K562 (cell line): ENCODE results near the gene SSBP2. TPM values are rescaled to one million over a fixed set of nuclear protein-coding genes. Genes with fewer than 3 reads are reported as not detected.

Source experiments
- ATAC-seq: fragments of 200-7000 bp; cut with Tn5 transposase; 3 replicates; pipeline ENCODE4 v1.9.1; 2020; ENCODE audit warnings: moderate library complexity
- BruUV-seq: library from RNA; stranded (reverse); fragments of 400-500 nt; replicated peaks from 2 replicates; lab custom pipeline; 2021; lab: Mats Ljungman, UMichigan
- CTCF ChIA-PET: fragments of 300-600 bp; formaldehyde crosslinking; extraction: SDS; loops from one replicate; lab custom pipeline; 2021; ENCODE audit warnings: low intra/inter-chr PET ratio; lab: Yijun Ruan, JAX
- POLR2A ChIA-PET: fragments of 300-600, 350-650 bp; sonication (Branson Sonifier 250); formaldehyde crosslinking; extraction: SDS; loops from one replicate; lab custom pipeline; 2021; ENCODE audit warnings: antibody characterized with exemption, inconsistent platforms; lab: Yijun Ruan, JAX
- DNase-seq, 4 experiments: peaks; one replicate each; pipeline versions ENCODE4 v3.0.0 to v3.0.0-alpha.2; 2011 to 2018; ENCODE audit warnings: low spot score in 3 of 4, mixed read lengths in 3 of 4; ENCODE audit errors: extremely low read depth in 1 of 4
- FAIRE-seq: peaks from 2 replicates; lab custom pipeline; 2011; peaks lifted over from hg19 to GRCh38; lab: Jason Lieb, UNC
- H2AFZ ChIP-seq: 2 replicates; pipeline ENCODE4 v1.6.0; 2011; ENCODE audit warnings: low read depth, low read length, control low read depth, inconsistent platforms
- H3K27ac ChIP-seq: fragments of 200-600 bp; 3 replicates; pipeline ENCODE4 v1.8.0; 2011; ENCODE audit warnings: low read depth, mild to moderate bottlenecking, control low read depth, inconsistent platforms, low read length, moderate library complexity, mixed read lengths; ENCODE audit errors: extremely low read depth
- H3K27me3 ChIP-seq, 2 experiments: fragments of 300-600 bp in 1 of 2; 2 replicates in 1 of 2; 3 replicates in 1 of 2; pipeline versions ENCODE4 v1.6.0 to v1.8.0; 2011; ENCODE audit warnings: inconsistent platforms in 2 of 2, low read length in 2 of 2, mild to moderate bottlenecking in 1 of 2, mixed read lengths in 1 of 2, moderate library complexity in 1 of 2; ENCODE audit not compliant: control insufficient read depth in 2 of 2, insufficient read depth in 2 of 2
- H3K36me3 ChIP-seq: fragments of 300-600 bp; 3 replicates; pipeline ENCODE4 v1.8.0; 2011; ENCODE audit warnings: mild to moderate bottlenecking, low read length, inconsistent platforms; ENCODE audit not compliant: control insufficient read depth, insufficient read depth
- H3K4me1 ChIP-seq, 2 experiments: fragments of 200-600 bp in 1 of 2; replicated peaks in 1 of 2; 2 replicates in 1 of 2; 3 replicates in 1 of 2; pipeline versions ENCODE4 v1.5.1 to v1.8.0; 2011; ENCODE audit warnings: inconsistent platforms in 2 of 2, low read length in 2 of 2, mild to moderate bottlenecking in 1 of 2, mixed read lengths in 1 of 2, moderate library complexity in 1 of 2; ENCODE audit not compliant: control insufficient read depth in 2 of 2, insufficient read depth in 2 of 2
- H3K4me2 ChIP-seq: 2 replicates; pipeline ENCODE4 v1.6.1; 2011; ENCODE audit warnings: low read length, control low read depth, inconsistent platforms, mixed read lengths; ENCODE audit not compliant: insufficient read depth
- H3K4me3 ChIP-seq: fragments of 200-600 bp; sonication (generic), shearing (Covaris generic); 2 replicates; pipeline ENCODE4 v1.5.1; 2016; ENCODE audit warnings: control low read depth, inconsistent platforms
- H3K79me2 ChIP-seq: fragments of 200-600 bp; 3 replicates; pipeline ENCODE4 v1.8.0; 2011; ENCODE audit warnings: low read length, inconsistent platforms; ENCODE audit not compliant: control insufficient read depth, insufficient read depth
- H3K9ac ChIP-seq, 2 experiments: 2 replicates each; pipeline versions ENCODE4 v1.6.0 to v1.6.1; 2011; ENCODE audit warnings: low read depth in 2 of 2, low read length in 2 of 2, control low read depth in 1 of 2, inconsistent platforms in 1 of 2, mild to moderate bottlenecking in 1 of 2, mixed read lengths in 1 of 2; ENCODE audit not compliant: insufficient read depth in 1 of 2
- H3K9me1 ChIP-seq: one replicate; pipeline ENCODE4 v1.6.0; 2011; ENCODE audit warnings: inconsistent platforms, mild to moderate bottlenecking, low read length, moderate library complexity; ENCODE audit not compliant: control insufficient read depth, insufficient read depth
- H3K9me3 ChIP-seq: replicated peaks from 2 replicates; pipeline ENCODE4 v1.5.1; 2011; ENCODE audit warnings: low read depth, low read length, inconsistent platforms; ENCODE audit not compliant: control insufficient read depth, insufficient read depth
- H4K20me1 ChIP-seq: replicated peaks from 2 replicates; pipeline ENCODE4 v1.6.1; 2011; ENCODE audit warnings: low read length, inconsistent platforms, mixed read lengths; ENCODE audit not compliant: control insufficient read depth, insufficient read depth
- CEBPB ChIP-seq: fragments of 450-650 bp; IDR thresholded peaks from 2 replicates; pipeline ENCODE4 v1.6.1; 2016; ENCODE audit warnings: missing genetic modification characterization, missing compliant biosample characterization
- MEIS2 ChIP-seq: fragments of 450-650 bp; IDR thresholded peaks from 2 replicates; pipeline ENCODE4 v1.6.1; 2014; ENCODE audit warnings: mild to moderate bottlenecking; ENCODE audit not compliant: partially characterized antibody
- SMARCC2 ChIP-seq: fragments of 450-650 bp; IDR thresholded peaks from 2 replicates; pipeline ENCODE4 v1.6.1; 2017; ENCODE audit warnings: antibody characterized with exemption, moderate library complexity, mild to moderate bottlenecking, low read depth
- ZNF354B ChIP-seq: fragments of 250-450 bp; sonication (Bioruptor Pico); IDR thresholded peaks from 2 replicates; pipeline ENCODE4 v1.4.0; 2020
- ZNF589 ChIP-seq: fragments of 200-800 bp; sonication (Bioruptor generic); IDR thresholded peaks from 2 replicates; pipeline ENCODE4 v1.6.1; 2016; ENCODE audit warnings: low read depth, missing genetic modification characterization, missing compliant biosample characterization
- WGBS: fragments of 100-300 bp; shearing (Covaris generic); methylation state at CpG from one replicate; pipeline ENCODE4 v1.1.6; 2016; ENCODE audit warnings: low coverage, mixed read lengths; ENCODE audit not compliant: insufficient coverage; ENCODE audit errors: missing lambda C conversion rate; 5-methylcytosine and 5-hydroxymethylcytosine counted together
- in situ Hi-C: fragments of 300-500 bp; cut with MboI; formaldehyde crosslinking; loops from 4 replicates; pipeline ENCODE4 v1.15.0; 2018; ENCODE audit warnings: inconsistent platforms, mixed read lengths
- intact Hi-C: fragments of 100-400 bp; cut with micrococcal nuclease; formaldehyde crosslinking; loops from 2 replicates; pipeline ENCODE4 v1.14.2; 2022
- polyA plus RNA-seq, 8 experiments: library from polyadenylated mRNA; depleted of rRNA in 4 of 8; stranded (reverse) in 5 of 8; unstranded in 3 of 8; fragments of >200 nt; fragmentation: Nextera tagmentation in 2 of 8; fragmentation: Illumina TruSeq in 1 of 8; extraction: Ambion mirVana in 2 of 8; extraction: Trizol in 1 of 8; gene quantifications; 2 replicates each; pipeline versions ENCODE4 v1.2.1 to v1.2.3, GENCODE V29; 2011 to 2014; ENCODE audit warnings: inconsistent platforms in 1 of 8, missing spikeins in 1 of 8
- total RNA-seq, 7 experiments: library from RNA; depleted of rRNA in 6 of 7; stranded (reverse); fragments of >200 nt in 6 of 7; fragmentation: Illumina TruSeq in 2 of 7; extraction: Trizol in 2 of 7; gene quantifications; 2 replicates each; pipeline versions ENCODE4 v1.2.1 to v1.2.3, GENCODE V29; 2011 to 2021; ENCODE audit warnings: low replicate concordance in 1 of 7
- TF ChIP-seq, protein P1 (sequence below), 2 experiments: fragments of 450-650 bp; formaldehyde crosslinking in 1 of 2; IDR thresholded peaks; 2 replicates each; pipeline versions ENCODE4 v1.4.0 to v1.6.1; 2014 to 2020; ENCODE audit warnings: mild to moderate bottlenecking in 2 of 2, borderline replicate concordance in 1 of 2, low read depth in 1 of 2
- TF ChIP-seq, protein P2 (sequence below): fragments of 450-650 bp; formaldehyde crosslinking; IDR thresholded peaks from 2 replicates; pipeline ENCODE4 v1.4.0; 2022; ENCODE audit warnings: mild to moderate bottlenecking, moderate library complexity
- TF ChIP-seq, protein P3 (sequence below): fragments of 450-650 bp; IDR thresholded peaks from 2 replicates; pipeline ENCODE4 v1.6.1; 2016

Gene SSBP2
- total and polyA plus RNA-seq, 9 of the 15 experiments (the other 6 are each of a cell fraction or from before 2014, with no cell fraction given), result 22.3 to 133 (median 42.1) TPM

- no peaks in the 10 kb centered on the region for H3K9me1 ChIP-seq
- ChIA-PET CTCF (no interaction called here), POLR2A (no interaction called here)
- ATAC-seq, result peak; percentile 26; the same call in 1 of the 3 replicates
- BruUV-seq, result no TSS peak
- intact Hi-C loops, result no loop called here
- no peaks in the 10 kb centered on the region for H4K20me1 ChIP-seq
- H2AFZ ChIP-seq, result no peak overlapping the region
- H3K4me3 ChIP-seq, result no peak overlapping the region
- H3K4me2 ChIP-seq, result no peak overlapping the region
- no peaks in the 10 kb centered on the region for H3K27me3 ChIP-seq
- no peaks in the 10 kb centered on the region for H3K4me1 ChIP-seq
- H3K36me3 ChIP-seq, result no peaks in the 10 kb centered on the region
- H3K27ac ChIP-seq, result no peak overlapping the region
- no peak for DNase-seq
- in situ Hi-C loops, result no loop called here
- 58% methylated on average over 9 of the region's 9 CpGs for WGBS
- no peak for FAIRE-seq
- H3K9me3 ChIP-seq, result peaks cover 4% of the 10 kb centered on the region
- peaks cover 9% of the 10 kb centered on the region for H3K79me2 ChIP-seq
- no peak overlapping the region for H3K9ac ChIP-seq
- TF ChIP-seq, protein P1, sequence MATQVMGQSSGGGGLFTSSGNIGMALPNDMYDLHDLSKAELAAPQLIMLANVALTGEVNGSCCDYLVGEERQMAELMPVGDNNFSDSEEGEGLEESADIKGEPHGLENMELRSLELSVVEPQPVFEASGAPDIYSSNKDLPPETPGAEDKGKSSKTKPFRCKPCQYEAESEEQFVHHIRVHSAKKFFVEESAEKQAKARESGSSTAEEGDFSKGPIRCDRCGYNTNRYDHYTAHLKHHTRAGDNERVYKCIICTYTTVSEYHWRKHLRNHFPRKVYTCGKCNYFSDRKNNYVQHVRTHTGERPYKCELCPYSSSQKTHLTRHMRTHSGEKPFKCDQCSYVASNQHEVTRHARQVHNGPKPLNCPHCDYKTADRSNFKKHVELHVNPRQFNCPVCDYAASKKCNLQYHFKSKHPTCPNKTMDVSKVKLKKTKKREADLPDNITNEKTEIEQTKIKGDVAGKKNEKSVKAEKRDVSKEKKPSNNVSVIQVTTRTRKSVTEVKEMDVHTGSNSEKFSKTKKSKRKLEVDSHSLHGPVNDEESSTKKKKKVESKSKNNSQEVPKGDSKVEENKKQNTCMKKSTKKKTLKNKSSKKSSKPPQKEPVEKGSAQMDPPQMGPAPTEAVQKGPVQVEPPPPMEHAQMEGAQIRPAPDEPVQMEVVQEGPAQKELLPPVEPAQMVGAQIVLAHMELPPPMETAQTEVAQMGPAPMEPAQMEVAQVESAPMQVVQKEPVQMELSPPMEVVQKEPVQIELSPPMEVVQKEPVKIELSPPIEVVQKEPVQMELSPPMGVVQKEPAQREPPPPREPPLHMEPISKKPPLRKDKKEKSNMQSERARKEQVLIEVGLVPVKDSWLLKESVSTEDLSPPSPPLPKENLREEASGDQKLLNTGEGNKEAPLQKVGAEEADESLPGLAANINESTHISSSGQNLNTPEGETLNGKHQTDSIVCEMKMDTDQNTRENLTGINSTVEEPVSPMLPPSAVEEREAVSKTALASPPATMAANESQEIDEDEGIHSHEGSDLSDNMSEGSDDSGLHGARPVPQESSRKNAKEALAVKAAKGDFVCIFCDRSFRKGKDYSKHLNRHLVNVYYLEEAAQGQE (IDR thresholded peaks at IDR 0.05; ENCODE audit: borderline replicate concordance), result peak; percentile 22; the same call in 1 of the 2 replicates
- TF ChIP-seq, protein P1 (CRISPR knock-in tag; IDR thresholded peaks at IDR 0.05; ENCODE audit: low read depth), result no peak
- TF ChIP-seq ZNF354B (no peak), CEBPB (0 out of 2 replicates have a peak, but pooled peaks have one; percentile 26), ZNF589 (CRISPR knock-in tag) (0 out of 2 replicates have a peak, but pooled peaks have one; percentile 29), MEIS2 (peak; percentile 30), SMARCC2 (no peak)
- TF ChIP-seq, protein P2, sequence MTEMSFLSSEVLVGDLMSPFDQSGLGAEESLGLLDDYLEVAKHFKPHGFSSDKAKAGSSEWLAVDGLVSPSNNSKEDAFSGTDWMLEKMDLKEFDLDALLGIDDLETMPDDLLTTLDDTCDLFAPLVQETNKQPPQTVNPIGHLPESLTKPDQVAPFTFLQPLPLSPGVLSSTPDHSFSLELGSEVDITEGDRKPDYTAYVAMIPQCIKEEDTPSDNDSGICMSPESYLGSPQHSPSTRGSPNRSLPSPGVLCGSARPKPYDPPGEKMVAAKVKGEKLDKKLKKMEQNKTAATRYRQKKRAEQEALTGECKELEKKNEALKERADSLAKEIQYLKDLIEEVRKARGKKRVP (CRISPR knock-in tag), result no peak
- TF ChIP-seq, protein P3, sequence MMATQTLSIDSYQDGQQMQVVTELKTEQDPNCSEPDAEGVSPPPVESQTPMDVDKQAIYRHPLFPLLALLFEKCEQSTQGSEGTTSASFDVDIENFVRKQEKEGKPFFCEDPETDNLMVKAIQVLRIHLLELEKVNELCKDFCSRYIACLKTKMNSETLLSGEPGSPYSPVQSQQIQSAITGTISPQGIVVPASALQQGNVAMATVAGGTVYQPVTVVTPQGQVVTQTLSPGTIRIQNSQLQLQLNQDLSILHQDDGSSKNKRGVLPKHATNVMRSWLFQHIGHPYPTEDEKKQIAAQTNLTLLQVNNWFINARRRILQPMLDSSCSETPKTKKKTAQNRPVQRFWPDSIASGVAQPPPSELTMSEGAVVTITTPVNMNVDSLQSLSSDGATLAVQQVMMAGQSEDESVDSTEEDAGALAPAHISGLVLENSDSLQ, result peak; percentile 38
Observed at GRCh38 chr5:81696418-81697397, 54.2 kb downstream of the SSBP2 start.
